Peyer's patch (tissue), 4 donors: Measurements from ENCODE around the gene TMSB10. TPM values are rescaled to one million over a fixed set of nuclear protein-coding genes. Genes with fewer than 3 reads are reported as not detected.
"Not testable (repeated sequence)": the region's sequence is repeated elsewhere in the genome, so short reads cannot be mapped to it uniquely, and the experiment has no call there.

ENCODE experiments used
- DNase-seq, 3 donors: peaks; one replicate each; pipeline ENCODE4 v3.0.0-alpha.2; 2017 to 2019
- H3K27ac ChIP-seq, 4 donors: fragments of 200-600 bp; sonication (generic); one replicate each; pipeline ENCODE4 v1.5.1; 2016 to 2019
- H3K27me3 ChIP-seq, 2 donors: fragments of 200-600 bp; sonication (generic); one replicate each; pipeline ENCODE4 v1.5.1; 2019
- H3K36me3 ChIP-seq, 3 donors: fragments of 200-600 bp; sonication (generic); one replicate each; pipeline ENCODE4 v1.5.1; 2016 to 2019
- H3K4me1 ChIP-seq, 4 donors: fragments of 200-600 bp; sonication (generic); one replicate each; pipeline ENCODE4 v1.5.1; 2016 to 2019
- H3K4me3 ChIP-seq, 4 donors: fragments of 200-600 bp; sonication (generic); 1 replicate in 3 of 4; 2 replicates in 1 of 4; pipeline ENCODE4 v1.5.1; 2016 to 2019; ENCODE audit warnings: mild to moderate bottlenecking in 1 of 4
- H3K9me3 ChIP-seq, 4 donors: fragments of 200-600 bp; sonication (generic); one replicate each; pipeline ENCODE4 v1.5.1; 2016 to 2019; ENCODE audit warnings: mild to moderate bottlenecking in 1 of 4
- CTCF ChIP-seq, 6 experiments: fragments of 450-650 bp in 4 of 6; fragments of 200-600 bp in 2 of 6; sonication (generic) in 1 of 6; IDR thresholded peaks; one replicate each; pipeline ENCODE4 v1.5.1; 2017 to 2019; ENCODE audit warnings: antibody characterized with exemption in 6 of 6, mild to moderate bottlenecking in 3 of 6, moderate library complexity in 1 of 6
- POLR2A ChIP-seq, 2 donors: fragments of 450-650 bp; IDR thresholded peaks; one replicate each; pipeline ENCODE4 v1.5.1; 2017; ENCODE audit warnings: antibody characterized with exemption in 2 of 2, mild to moderate bottlenecking in 2 of 2, moderate library complexity in 2 of 2
- total RNA-seq, 4 donors: library from RNA; depleted of rRNA; stranded (reverse); fragments of >200 nt; gene quantifications; one replicate each; pipeline ENCODE4 v1.1.0, GENCODE V29; 2016

Gene TMSB10
- total RNA-seq, 4 donors from 2014 or later = 3,771 to 5,073 (median 4,495) TPM

GRCh38 chr2:84940088-84940470 is 34.6 kb downstream of the TMSB10 start:
- Histone ChIP-seq H3K27me3 (no peaks in the 10 kb centered on the region), H3K36me3 (no peaks in the 10 kb centered on the region), H3K27ac (peak overlapping the region; percentile 54 to 73 (median 69)), H3K4me1 (peaks cover 0 to 12% (median 4%) of the 10 kb centered on the region in 4 donors), H3K4me3 (peak overlapping the region in 2 of 4 donors; percentile 7 to 10), H3K9me3 (no peaks in the 10 kb centered on the region)
- peak in 1 of 3 donors; percentile 39 for DNase-seq
- TF ChIP-seq CTCF (IDR thresholded peaks at IDR 0.05) = no peak
- TF ChIP-seq POLR2A (IDR thresholded peaks at IDR 0.05) = no peak

- H3K27me3 ChIP-seq = no peaks in the 10 kb centered on the region
- peak in 1 of 3 donors; percentile 29 for DNase-seq
- H3K36me3 ChIP-seq = no peaks in the 10 kb centered on the region
- peaks cover 0 to 19% (median 7%) of the 10 kb centered on the region in 4 donors for H3K4me1 ChIP-seq
- TF ChIP-seq CTCF (IDR thresholded peaks at IDR 0.05) (no peak), POLR2A (IDR thresholded peaks at IDR 0.05) (no peak)
- no peaks in the 10 kb centered on the region for H3K9me3 ChIP-seq
- no peak overlapping the region for H3K4me3 ChIP-seq
- no peak overlapping the region for H3K27ac ChIP-seq
These were observed 35.5 kb downstream of the TMSB10 start for GRCh38 chr2:84940831-84941412.

GRCh38 chr2:84942166-84942565 is 36.7 kb downstream of the TMSB10 start:
- Histone ChIP-seq H3K9me3 (no peaks in the 10 kb centered on the region), H3K4me3 (no peak overlapping the region)
- TF ChIP-seq POLR2A (IDR thresholded peaks at IDR 0.05) (no peak), CTCF (IDR thresholded peaks at IDR 0.05) (no peak)

GRCh38 chr2:84942964-84943421 is 37.5 kb downstream of the TMSB10 start:
- TF ChIP-seq CTCF (IDR thresholded peaks at IDR 0.05) (no peak), POLR2A (IDR thresholded peaks at IDR 0.05) (no peak)
- Histone ChIP-seq H3K9me3 (no peaks in the 10 kb centered on the region), H3K27me3 (no peaks in the 10 kb centered on the region), H3K4me1 (peaks cover 0 to 25% (median 7%) of the 10 kb centered on the region in 4 donors), H3K36me3 (no peaks in the 10 kb centered on the region), H3K4me3 (no peak overlapping the region), H3K27ac (peak overlapping the region in 1 of 4 donors; percentile 14)
- no peak for DNase-seq

More at GRCh38 chr2:84942166-84942565, 36.7 kb downstream of the TMSB10 start:
- Histone ChIP-seq H3K4me1 (peaks cover 0 to 24% (median 7%) of the 10 kb centered on the region in 4 donors), H3K27me3 (no peaks in the 10 kb centered on the region), H3K36me3 (no peaks in the 10 kb centered on the region), H3K27ac (peak overlapping the region in 1 of 4 donors; percentile 14)
- no peak for DNase-seq

- Histone ChIP-seq H3K27ac (no peak overlapping the region), H3K9me3 (no peaks in the 10 kb centered on the region), H3K36me3 (no peaks in the 10 kb centered on the region), H3K4me1 (peaks cover 0 to 20% (median 7%) of the 10 kb centered on the region in 4 donors), H3K27me3 (no peaks in the 10 kb centered on the region), H3K4me3 (no peak overlapping the region)
- TF ChIP-seq POLR2A (IDR thresholded peaks at IDR 0.05) (no peak), CTCF (IDR thresholded peaks at IDR 0.05) (no peak)
- DNase-seq = peak in 1 of 3 donors; percentile 34
These were observed 38.9 kb downstream of the TMSB10 start for GRCh38 chr2:84944295-84944909.

GRCh38 chr2:84945838-84946203 is 40.4 kb downstream of the TMSB10 start:
- H3K27me3 ChIP-seq, H3K36me3 ChIP-seq, H3K4me3 ChIP-seq, H3K9me3 ChIP-seq: not testable (repeated sequence)
- DNase-seq = peak in 1 of 3 donors; percentile 76
- H3K27ac ChIP-seq = peak overlapping the region; percentile 66 to 96 (median 80)
- peaks cover 0 to 13% (median 6%) of the 10 kb centered on the region in 4 donors for H3K4me1 ChIP-seq
